ENCODE data around the gene ZBTB7A.

Gene ZBTB7A

GRCh38 chr19:4051175-4052101 is 15.3 kb downstream of the ZBTB7A start:
- POLR2A ChIA-PET = no interaction called here
- TF ChIP-seq BHLHE40 (IDR thresholded peaks at IDR 0.05; ENCODE audit: borderline replicate concordance) = no peak
- no peak for TF ChIP-seq HDGF (IDR thresholded peaks at IDR 0.05; ENCODE audit: borderline replicate concordance)
- TF ChIP-seq CTBP1 (IDR thresholded peaks at IDR 0.05; ENCODE audit: borderline replicate concordance) = no peak
- CTCF ChIA-PET = no interaction called here
- DNase-seq (ENCODE audit: extremely low spot score) = no peak

- ChIA-PET CTCF (no interaction called here), POLR2A (no interaction called here)
- DNase-seq (ENCODE audit: extremely low spot score) = no peak
- TF ChIP-seq LEF1 (IDR thresholded peaks at IDR 0.05; ENCODE audit: borderline replicate concordance) (no peak), L3MBTL2 (conservative IDR thresholded peaks at IDR 0.05) (no peak), HDGF (IDR thresholded peaks at IDR 0.05; ENCODE audit: borderline replicate concordance) (no peak), SUZ12 (IDR thresholded peaks at IDR 0.05) (no peak), TARDBP (IDR thresholded peaks at IDR 0.05) (no peak), BHLHE40 (IDR thresholded peaks at IDR 0.05; ENCODE audit: borderline replicate concordance) (no peak), FOXM1 (IDR thresholded peaks at IDR 0.05; ENCODE audit: borderline replicate concordance) (no peak), FOXK2 (IDR thresholded peaks at IDR 0.05) (no peak), SP1 (IDR thresholded peaks at IDR 0.05) (no peak), NFRKB (IDR thresholded peaks at IDR 0.05) (no peak), ARNT (IDR thresholded peaks at IDR 0.05) (no peak), FOXA1 (IDR thresholded peaks at IDR 0.05) (no peak), ZNF384 (IDR thresholded peaks at IDR 0.05) (no peak), CTBP1 (IDR thresholded peaks at IDR 0.05; ENCODE audit: borderline replicate concordance) (no peak), PKNOX1 (IDR thresholded peaks at IDR 0.05) (no peak), ELF4 (IDR thresholded peaks at IDR 0.05) (no peak)
These were observed 17.3 kb downstream of the ZBTB7A start for GRCh38 chr19:4049432-4049831.

- ChIA-PET CTCF (no interaction called here), POLR2A (no interaction called here)
- no peak for TF ChIP-seq PKNOX1 (IDR thresholded peaks at IDR 0.05)
- TF ChIP-seq FOXM1 (IDR thresholded peaks at IDR 0.05; ENCODE audit: borderline replicate concordance) = no peak
- no peak for TF ChIP-seq ELF4 (IDR thresholded peaks at IDR 0.05)
- no peak for TF ChIP-seq FOXA1 (IDR thresholded peaks at IDR 0.05)
- TF ChIP-seq BHLHE40 (IDR thresholded peaks at IDR 0.05; ENCODE audit: borderline replicate concordance) = no peak
- TF ChIP-seq NFRKB (IDR thresholded peaks at IDR 0.05) = no peak
- no peak for TF ChIP-seq SP1 (IDR thresholded peaks at IDR 0.05)
- TF ChIP-seq HDGF (IDR thresholded peaks at IDR 0.05; ENCODE audit: borderline replicate concordance) = no peak
- DNase-seq (ENCODE audit: extremely low spot score) = no peak
These were observed 19.6 kb downstream of the ZBTB7A start for GRCh38 chr19:4046946-4047683.

GRCh38 chr19:4046362-4046691 is 20.4 kb downstream of the ZBTB7A start:
- CTCF ChIA-PET = no interaction called here
- POLR2A ChIA-PET = no interaction called here
- TF ChIP-seq ARNT (IDR thresholded peaks at IDR 0.05) (no peak), FOXA1 (IDR thresholded peaks at IDR 0.05) (no peak), SP1 (IDR thresholded peaks at IDR 0.05) (no peak), LEF1 (IDR thresholded peaks at IDR 0.05; ENCODE audit: borderline replicate concordance) (no peak), SUZ12 (IDR thresholded peaks at IDR 0.05) (no peak), PKNOX1 (IDR thresholded peaks at IDR 0.05) (no peak), CTBP1 (IDR thresholded peaks at IDR 0.05; ENCODE audit: borderline replicate concordance) (no peak), ELF4 (IDR thresholded peaks at IDR 0.05) (no peak), FOXK2 (IDR thresholded peaks at IDR 0.05) (no peak), BHLHE40 (IDR thresholded peaks at IDR 0.05; ENCODE audit: borderline replicate concordance) (no peak), HDGF (IDR thresholded peaks at IDR 0.05; ENCODE audit: borderline replicate concordance) (no peak), L3MBTL2 (conservative IDR thresholded peaks at IDR 0.05) (no peak), NFRKB (IDR thresholded peaks at IDR 0.05) (no peak), TARDBP (IDR thresholded peaks at IDR 0.05) (no peak), ZNF384 (IDR thresholded peaks at IDR 0.05) (no peak), FOXM1 (IDR thresholded peaks at IDR 0.05; ENCODE audit: borderline replicate concordance) (no peak)
- DNase-seq (ENCODE audit: extremely low spot score) = no peak

- CTCF ChIA-PET = no interaction called here
- POLR2A ChIA-PET = no interaction called here
These were observed 20.9 kb downstream of the ZBTB7A start for GRCh38 chr19:4045597-4046361.

More at GRCh38 chr19:4045597-4046361, 20.9 kb downstream of the ZBTB7A start:
- no peak for TF ChIP-seq NFRKB (IDR thresholded peaks at IDR 0.05)
- TF ChIP-seq ZNF384 (IDR thresholded peaks at IDR 0.05) = no peak
- no peak for TF ChIP-seq ELF4 (IDR thresholded peaks at IDR 0.05)
- TF ChIP-seq LEF1 (IDR thresholded peaks at IDR 0.05; ENCODE audit: borderline replicate concordance) = no peak
- DNase-seq (ENCODE audit: extremely low spot score) = no peak

Measured in HEK293T (cell line).